GM12801 (cell line): ENCODE results near the gene LARGE2.

Experiments
- CTCF ChIP-seq: IDR thresholded peaks from one replicate; pipeline ENCODE4 v1.5.1; 2011; ENCODE audit warnings: control low read depth; ENCODE audit not compliant: insufficient read length; ENCODE audit errors: extremely low read depth

The LARGE2 gene

GRCh38 chr11:45967506-45967905 is 45.0 kb downstream of the LARGE2 start:
- TF ChIP-seq CTCF, result no peak

GRCh38 chr11:45968901-45969300 is 46.4 kb downstream of the LARGE2 start:
- TF ChIP-seq CTCF, result no peak

GRCh38 chr11:45973601-45974000 is 51.1 kb downstream of the LARGE2 start:
- TF ChIP-seq CTCF, result no peak

GRCh38 chr11:45974806-45975205 is 52.4 kb downstream of the LARGE2 start:
- TF ChIP-seq CTCF, result no peak
